Uterus (tissue), 4 donors: Measurements from ENCODE around the gene GSE1. TPM values are rescaled to one million over a fixed set of nuclear protein-coding genes. Genes with fewer than 3 reads are reported as not detected.
A peak's percentile ranks its signal among the peaks of the same experiment; 100 is the strongest.

ENCODE experiments used
- DNase-seq, 2 donors: peaks; one replicate each; pipeline ENCODE4 v3.0.0-alpha.2; 2019 to 2020
- H3K27ac ChIP-seq, 2 donors: fragments of 200-600 bp; sonication (generic); 1 replicate in 1 of 2; 2 replicates in 1 of 2; pipeline ENCODE4 v1.5.1; 2016 to 2018
- H3K27me3 ChIP-seq, 2 donors: fragments of 200-600 bp; sonication (generic); one replicate each; pipeline ENCODE4 v1.5.1; 2018 to 2019; ENCODE audit warnings: control low read depth in 1 of 2
- H3K36me3 ChIP-seq, 2 donors: fragments of 200-600 bp; sonication (generic); one replicate each; pipeline ENCODE4 v1.5.1; 2019; ENCODE audit warnings: control low read depth in 1 of 2
- H3K4me1 ChIP-seq, 2 donors: fragments of 200-600 bp; sonication (generic); one replicate each; pipeline ENCODE4 v1.5.1; 2018 to 2019; ENCODE audit warnings: control low read depth in 1 of 2
- H3K4me3 ChIP-seq, 2 donors: fragments of 200-600 bp; sonication (generic); 1 replicate in 1 of 2; 2 replicates in 1 of 2; pipeline ENCODE4 v1.5.1; 2018 to 2019; ENCODE audit warnings: mild to moderate bottlenecking in 1 of 2
- H3K9me3 ChIP-seq, 2 donors: fragments of 200-600 bp; sonication (generic); one replicate each; pipeline ENCODE4 v1.5.1; 2019; ENCODE audit warnings: control low read depth in 1 of 2
- POLR2A ChIP-seq, 2 donors: fragments of 450-650 bp; IDR thresholded peaks; one replicate each; pipeline ENCODE4 v1.6.1; 2016; ENCODE audit warnings: antibody characterized with exemption in 2 of 2, mild to moderate bottlenecking in 1 of 2, moderate library complexity in 1 of 2
- intact Hi-C: fragments of 100-400 bp; cut with DNase I; formaldehyde crosslinking; loops from one replicate; pipeline ENCODE4 v1.15.1; 2023; ENCODE audit warnings: low total_unique reads
- total RNA-seq, 4 donors: library from RNA; depleted of rRNA in 3 of 4; stranded (reverse); fragments of >200 nt in 3 of 4; gene quantifications; one replicate each; pipeline versions ENCODE4 v1.1.0 to v1.2.4, GENCODE V29; 2014 to 2023
- TF ChIP-seq, protein P1 (sequence below), 4 experiments: fragments of 200-600 bp in 2 of 4; fragments of 450-650 bp in 2 of 4; sonication (generic) in 2 of 4; IDR thresholded peaks; one replicate each; pipeline ENCODE4 v1.5.1; 2016 to 2019; ENCODE audit warnings: antibody characterized with exemption in 4 of 4, mild to moderate bottlenecking in 2 of 4, moderate library complexity in 1 of 4
- donor health status: DM: yes; HTN: yes; CAD: no.

Gene GSE1
- total RNA-seq, 4 donors from 2014 or later = 32.6 to 128 (median 73.9) TPM

GRCh38 chr16:85652431-85653221, 39.5 kb downstream of the GSE1 start:
- DNase-seq = peak; percentile 73 to 81
- intact Hi-C loops = no loop called here
- H3K27me3 ChIP-seq = no peaks in the 10 kb centered on the region
- no peaks in the 10 kb centered on the region for H3K36me3 ChIP-seq
- TF ChIP-seq POLR2A (IDR thresholded peaks at IDR 0.05) = peak in 1 of 2 donors; percentile 11
- TF ChIP-seq, protein P1, sequence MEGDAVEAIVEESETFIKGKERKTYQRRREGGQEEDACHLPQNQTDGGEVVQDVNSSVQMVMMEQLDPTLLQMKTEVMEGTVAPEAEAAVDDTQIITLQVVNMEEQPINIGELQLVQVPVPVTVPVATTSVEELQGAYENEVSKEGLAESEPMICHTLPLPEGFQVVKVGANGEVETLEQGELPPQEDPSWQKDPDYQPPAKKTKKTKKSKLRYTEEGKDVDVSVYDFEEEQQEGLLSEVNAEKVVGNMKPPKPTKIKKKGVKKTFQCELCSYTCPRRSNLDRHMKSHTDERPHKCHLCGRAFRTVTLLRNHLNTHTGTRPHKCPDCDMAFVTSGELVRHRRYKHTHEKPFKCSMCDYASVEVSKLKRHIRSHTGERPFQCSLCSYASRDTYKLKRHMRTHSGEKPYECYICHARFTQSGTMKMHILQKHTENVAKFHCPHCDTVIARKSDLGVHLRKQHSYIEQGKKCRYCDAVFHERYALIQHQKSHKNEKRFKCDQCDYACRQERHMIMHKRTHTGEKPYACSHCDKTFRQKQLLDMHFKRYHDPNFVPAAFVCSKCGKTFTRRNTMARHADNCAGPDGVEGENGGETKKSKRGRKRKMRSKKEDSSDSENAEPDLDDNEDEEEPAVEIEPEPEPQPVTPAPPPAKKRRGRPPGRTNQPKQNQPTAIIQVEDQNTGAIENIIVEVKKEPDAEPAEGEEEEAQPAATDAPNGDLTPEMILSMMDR (IDR thresholded peaks at IDR 0.05) = no peak
- H3K4me3 ChIP-seq = no peak overlapping the region
- no peaks in the 10 kb centered on the region for H3K9me3 ChIP-seq
- H3K4me1 ChIP-seq = peaks cover 0 to 28% of the 10 kb centered on the region in 2 donors
- H3K27ac ChIP-seq = peak overlapping the region; percentile 76 to 82

DNA sequence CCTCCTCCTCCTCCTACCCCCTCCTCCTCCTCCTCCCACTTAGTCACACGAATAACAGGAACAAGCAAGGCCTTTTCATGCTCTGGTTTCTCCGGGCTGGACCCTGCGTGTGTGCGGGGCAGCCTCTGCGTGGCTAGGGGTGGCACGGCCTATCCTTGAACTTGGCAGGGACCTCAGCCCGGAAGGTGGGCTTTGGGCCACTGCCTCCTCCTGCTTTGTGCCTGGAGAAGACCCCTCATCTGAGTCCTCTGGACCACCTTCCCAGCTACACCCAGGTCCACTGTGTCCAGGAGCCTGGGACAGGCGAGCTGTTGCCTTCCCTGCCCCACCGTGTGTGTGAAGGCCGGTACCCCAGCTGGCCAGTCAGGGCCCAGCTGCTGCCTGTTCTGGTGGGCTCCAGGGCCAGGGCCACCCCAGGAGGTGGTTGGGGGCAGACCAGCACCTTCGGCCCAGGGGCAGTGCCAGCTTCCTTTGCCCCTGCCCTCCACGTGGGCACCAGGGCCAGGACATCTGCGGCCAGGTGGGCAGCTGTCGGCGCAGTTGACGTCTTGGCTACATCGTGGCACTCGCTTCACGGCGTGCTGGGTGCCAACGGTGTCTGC, 40.3 kb downstream of the GSE1 start:
- H3K27ac ChIP-seq = peak overlapping the region; percentile 84 to 91
- no peaks in the 10 kb centered on the region for H3K27me3 ChIP-seq
- intact Hi-C loops = no loop called here
- DNase-seq = peak in 1 of 2 donors; percentile 58
- H3K4me1 ChIP-seq = peaks cover 0 to 28% of the 10 kb centered on the region in 2 donors
- no peak overlapping the region for H3K4me3 ChIP-seq
- no peaks in the 10 kb centered on the region for H3K36me3 ChIP-seq
- H3K9me3 ChIP-seq = no peaks in the 10 kb centered on the region
- TF ChIP-seq, protein P1 (IDR thresholded peaks at IDR 0.05) = no peak
- TF ChIP-seq POLR2A (IDR thresholded peaks at IDR 0.05) = no peak

DNA sequence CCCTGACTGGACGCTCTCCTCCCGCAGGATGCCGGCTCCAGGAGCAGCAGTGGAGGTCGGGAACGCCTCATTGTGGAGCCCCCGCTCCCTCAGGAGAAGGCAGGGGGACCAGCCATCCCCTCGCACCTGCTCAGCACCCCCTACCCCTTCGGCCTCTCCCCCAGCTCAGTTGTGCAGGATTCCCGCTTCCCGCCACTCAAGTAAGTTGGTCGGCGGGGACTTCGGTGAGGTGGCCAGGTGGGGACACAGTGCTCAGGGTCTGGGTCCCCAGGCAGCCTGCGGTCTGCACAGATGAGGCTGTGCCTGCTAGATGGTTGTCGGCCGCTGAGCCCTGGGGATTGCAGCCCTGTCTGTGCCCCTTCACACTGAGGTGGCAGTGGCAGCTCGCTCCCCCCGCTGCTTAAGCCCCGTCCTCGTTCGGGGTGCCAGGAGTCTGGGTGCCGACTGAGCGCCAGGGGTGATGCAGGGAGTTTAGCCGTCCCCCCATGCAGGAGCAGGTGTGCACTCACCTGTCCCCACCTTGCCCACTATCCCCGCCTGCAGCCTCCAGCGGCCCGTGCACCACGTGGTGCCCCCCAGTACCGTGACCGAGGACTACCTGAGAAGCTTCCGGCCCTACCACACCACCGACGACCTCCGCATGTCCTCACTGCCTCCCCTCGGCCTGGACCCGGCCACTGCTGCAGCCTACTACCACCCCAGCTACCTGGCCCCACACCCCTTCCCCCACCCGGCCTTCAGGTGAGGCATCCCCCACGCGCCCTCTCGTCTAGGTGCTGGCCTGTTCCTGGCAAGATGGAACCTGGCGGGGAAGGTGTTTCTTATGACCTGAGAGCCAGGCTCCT, 41.4 kb downstream of the GSE1 start:
- no peaks in the 10 kb centered on the region for H3K27me3 ChIP-seq
- H3K4me3 ChIP-seq = no peak overlapping the region
- DNase-seq = no peak
- intact Hi-C loops = no loop called here
- H3K36me3 ChIP-seq = no peaks in the 10 kb centered on the region
- no peaks in the 10 kb centered on the region for H3K9me3 ChIP-seq
- TF ChIP-seq, protein P1 (IDR thresholded peaks at IDR 0.05) = no peak
- no peak for TF ChIP-seq POLR2A (IDR thresholded peaks at IDR 0.05)
- peaks cover 0 to 28% of the 10 kb centered on the region in 2 donors for H3K4me1 ChIP-seq
- peak overlapping the region in 1 of 2 donors; percentile 91 for H3K27ac ChIP-seq

- Histone ChIP-seq H3K36me3 (no peaks in the 10 kb centered on the region), H3K9me3 (no peaks in the 10 kb centered on the region), H3K4me1 (peaks cover 0 to 28% of the 10 kb centered on the region in 2 donors), H3K27me3 (no peaks in the 10 kb centered on the region), H3K4me3 (no peak overlapping the region), H3K27ac (no peak overlapping the region)
- no peak for TF ChIP-seq POLR2A (IDR thresholded peaks at IDR 0.05)
- TF ChIP-seq, protein P1 (IDR thresholded peaks at IDR 0.05) = no peak
- intact Hi-C loops = no loop called here
- no peak for DNase-seq
Measured at GRCh38 chr16:85655216-85656129, 42.4 kb downstream of the GSE1 start.
